ENCODE results near the gene UFD1.
A peak's percentile ranks its signal among the peaks of the same experiment; 100 is the strongest.

Gene UFD1

GRCh38 chr22:19422440-19423301 lies 56.3 kb downstream of the UFD1 start:
- no peak for DNase-seq (ENCODE audit: low read depth)

GRCh38 chr22:19420321-19420720 lies 58.7 kb downstream of the UFD1 start:
- no peak for DNase-seq (ENCODE audit: low read depth)

GRCh38 chr22:19419464-19420178 lies 59.4 kb downstream of the UFD1 start:
- DNase-seq (ENCODE audit: low read depth), result peak; percentile 11

GRCh38 chr22:19419086-19419463 lies 59.9 kb downstream of the UFD1 start:
- DNase-seq (ENCODE audit: low read depth), result no peak

GRCh38 chr22:19412923-19413322 lies 66.1 kb downstream of the UFD1 start:
- DNase-seq (ENCODE audit: low read depth), result no peak

GRCh38 chr22:19412478-19412877 lies 66.5 kb downstream of the UFD1 start:
- DNase-seq (ENCODE audit: low read depth), result no peak

GRCh38 chr22:19411690-19412045 lies 67.3 kb downstream of the UFD1 start:
- DNase-seq (ENCODE audit: low read depth), result no peak

GRCh38 chr22:19410941-19411689 lies 67.9 kb downstream of the UFD1 start:
- no peak for DNase-seq (ENCODE audit: low read depth)

- peak; percentile 51 for DNase-seq (ENCODE audit: low read depth)
These were observed 71.1 kb downstream of the UFD1 start for GRCh38 chr22:19407649-19408606.

- no peak for DNase-seq (ENCODE audit: low read depth)
These were observed 72.1 kb downstream of the UFD1 start for GRCh38 chr22:19406846-19407245.

GRCh38 chr22:19406281-19406811 lies 72.6 kb downstream of the UFD1 start:
- DNase-seq (ENCODE audit: low read depth), result no peak

- no peak for DNase-seq (ENCODE audit: low read depth)
These were observed 73.3 kb downstream of the UFD1 start for GRCh38 chr22:19405652-19406051.

- DNase-seq (ENCODE audit: low read depth), result no peak
These were observed 73.9 kb downstream of the UFD1 start for GRCh38 chr22:19405133-19405532.

GRCh38 chr22:19404676-19405075 lies 74.3 kb downstream of the UFD1 start:
- DNase-seq (ENCODE audit: low read depth), result no peak

- no peak for DNase-seq (ENCODE audit: low read depth)
These were observed 76.3 kb downstream of the UFD1 start for GRCh38 chr22:19402642-19403191.

GRCh38 chr22:19401483-19401882 lies 77.5 kb downstream of the UFD1 start:
- DNase-seq (ENCODE audit: low read depth), result no peak

- no peak for DNase-seq (ENCODE audit: low read depth)
These were observed 78.1 kb downstream of the UFD1 start for GRCh38 chr22:19400881-19401280.
